GM12891 (cell line): ENCODE measurements around the gene ZFHX3.

Experiments
- DNase-seq: peaks from one replicate; pipeline ENCODE4 v3.0.0; 2011; ENCODE audit warnings: low spot score; ENCODE audit not compliant: insufficient read length
- FAIRE-seq: peaks from 2 replicates; lab custom pipeline; 2011; peaks lifted over from hg19 to GRCh38; lab: Jason Lieb, UNC
- PAX5 ChIP-seq: IDR thresholded peaks from 2 replicates; pipeline ENCODE4 v1.6.1; 2011; ENCODE audit warnings: low read length, moderate library complexity, mild to moderate bottlenecking; ENCODE audit not compliant: insufficient read depth, severe bottlenecking
- POLR2A ChIP-seq: IDR thresholded peaks from 2 replicates; pipeline ENCODE4 v1.6.1; 2011; ENCODE audit warnings: low read depth, low read length, control low read depth
- POLR2AphosphoS5 ChIP-seq: IDR thresholded peaks from 2 replicates; pipeline ENCODE4 v1.6.1; 2011; ENCODE audit warnings: low read depth, low read length, control low read depth
- POU2F2 ChIP-seq: IDR thresholded peaks from 2 replicates; pipeline ENCODE4 v1.6.1; 2011; ENCODE audit warnings: low read depth, mild to moderate bottlenecking, control low read depth, low read length, moderate library complexity
- SPI1 ChIP-seq: IDR thresholded peaks from 2 replicates; pipeline ENCODE4 v1.6.1; 2011; ENCODE audit warnings: low read depth, low read length, control low read depth
- TAF1 ChIP-seq: IDR thresholded peaks from 2 replicates; pipeline ENCODE4 v1.6.1; 2011; ENCODE audit warnings: low read depth, low read length, control low read depth

Gene ZFHX3

GRCh38 chr16:72978212-72978611, 69.7 kb downstream of the ZFHX3 start:
- TF ChIP-seq POLR2AphosphoS5 (no peak), SPI1 (no peak), POU2F2 (no peak), PAX5 (no peak), POLR2A (no peak), TAF1 (no peak)
- DNase-seq (no peak), FAIRE-seq (no peak)

GRCh38 chr16:72977127-72977526, 70.8 kb downstream of the ZFHX3 start:
- 0 out of 2 replicates have a peak, but pooled peaks have one; percentile 26 for TF ChIP-seq SPI1
- no peak for TF ChIP-seq POU2F2
- FAIRE-seq: no peak
- DNase-seq: no peak

DNA sequence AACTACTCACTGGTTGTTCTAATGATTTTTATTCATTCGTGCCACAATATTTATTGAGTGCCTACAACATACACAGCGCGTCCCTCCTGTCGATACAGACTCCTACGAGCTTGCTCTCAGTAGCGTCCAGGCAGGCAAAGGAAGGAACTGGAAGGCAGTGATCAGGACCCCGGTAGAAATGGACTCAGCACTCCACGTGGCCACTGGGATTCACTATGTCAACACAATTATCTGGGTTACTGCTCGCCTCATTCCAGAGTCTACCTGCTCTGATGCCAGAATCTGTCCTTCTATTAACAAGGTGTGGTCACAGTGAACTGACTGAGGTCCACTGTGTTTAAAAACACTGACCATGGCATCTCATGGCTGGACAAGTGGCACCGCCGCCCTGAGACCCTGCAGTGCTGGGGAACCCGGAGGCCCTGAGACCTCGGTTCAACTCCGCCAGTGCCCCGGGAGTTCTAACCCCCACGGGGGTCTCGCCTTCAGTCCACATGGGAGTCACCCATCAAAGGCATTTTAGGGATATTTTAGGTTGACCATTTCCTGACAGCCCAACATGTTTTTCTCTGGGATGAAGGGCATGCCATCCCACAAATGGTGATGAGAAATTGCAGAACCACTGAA, 71.4 kb downstream of the ZFHX3 start:
- FAIRE-seq (no peak), DNase-seq (no peak)
- TF ChIP-seq TAF1 (no peak), POLR2AphosphoS5 (no peak), SPI1 (no peak), POU2F2 (no peak), PAX5 (no peak), POLR2A (no peak)

DNA sequence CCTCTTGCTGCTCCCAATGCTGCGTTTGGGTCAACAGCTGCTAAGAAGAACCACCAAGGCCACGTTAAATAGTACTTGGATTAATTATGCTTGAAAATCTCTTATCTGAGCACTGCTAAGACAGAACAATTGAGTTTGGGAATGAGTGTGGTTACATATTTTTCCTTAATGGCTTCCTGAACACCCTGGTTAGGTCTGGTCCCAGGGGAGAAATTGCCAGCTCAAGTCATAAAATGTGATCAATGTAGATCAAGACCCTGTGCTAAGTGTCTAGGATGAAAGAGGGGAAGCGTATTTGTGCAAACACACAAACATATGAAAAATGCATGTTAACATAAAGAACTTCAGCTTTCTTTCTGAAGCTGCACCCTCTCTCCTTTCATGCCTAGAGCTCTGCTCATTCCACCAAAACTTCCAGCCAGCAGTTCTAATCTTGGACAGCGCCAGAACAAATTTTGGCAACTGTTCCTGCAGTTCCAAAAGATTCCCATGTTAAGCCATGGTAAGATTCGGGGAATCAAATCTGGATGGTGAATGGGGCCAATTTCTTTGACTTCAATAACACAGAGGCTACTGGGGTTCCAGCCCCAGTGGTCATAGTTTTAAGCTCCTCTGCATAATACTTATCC, 72.0 kb downstream of the ZFHX3 start:
- DNase-seq (no peak), FAIRE-seq (no peak)
- TF ChIP-seq PAX5 (no peak), POLR2A (no peak), SPI1 (no peak), POU2F2 (no peak), TAF1 (no peak), POLR2AphosphoS5 (no peak)

DNA sequence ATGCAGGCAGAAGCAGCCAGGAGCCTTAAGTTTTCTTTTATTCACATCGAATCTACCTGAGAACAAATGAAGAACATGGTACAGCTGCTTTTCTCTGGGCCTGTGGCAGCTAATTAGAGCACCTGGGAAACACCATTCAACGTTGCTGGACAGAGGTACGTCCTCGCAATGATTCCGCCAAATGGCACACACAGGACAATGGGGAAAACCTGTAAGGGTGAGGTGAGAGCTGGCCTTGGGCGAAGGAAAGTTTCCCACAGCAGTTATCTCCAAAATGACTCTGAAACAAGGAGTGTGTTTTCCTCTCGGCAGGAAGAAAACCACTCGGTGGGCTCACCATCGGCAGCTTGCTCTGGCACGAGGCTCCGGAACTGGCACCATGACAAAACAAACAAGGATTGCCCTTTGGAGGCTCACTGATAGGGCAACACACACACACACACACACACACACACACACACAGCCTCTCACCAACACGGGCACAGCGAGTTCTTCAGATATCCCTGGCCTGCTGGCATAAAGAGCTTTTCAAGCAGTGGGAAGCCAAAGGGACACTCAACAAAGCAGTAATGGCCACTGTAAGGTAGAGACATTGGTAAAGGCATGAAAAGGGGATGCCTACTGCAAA, 73.7 kb downstream of the ZFHX3 start:
- DNase-seq (no peak), FAIRE-seq (no peak)
- TF ChIP-seq POLR2AphosphoS5 (no peak), SPI1 (no peak), TAF1 (no peak), POLR2A (no peak), PAX5 (no peak)

GRCh38 chr16:72972878-72973571, 74.9 kb downstream of the ZFHX3 start:
- no peak for DNase-seq
- no peak for FAIRE-seq
- TF ChIP-seq POLR2AphosphoS5 (no peak), TAF1 (no peak), PAX5 (no peak), POLR2A (no peak), SPI1 (no peak), POU2F2 (no peak)

DNA sequence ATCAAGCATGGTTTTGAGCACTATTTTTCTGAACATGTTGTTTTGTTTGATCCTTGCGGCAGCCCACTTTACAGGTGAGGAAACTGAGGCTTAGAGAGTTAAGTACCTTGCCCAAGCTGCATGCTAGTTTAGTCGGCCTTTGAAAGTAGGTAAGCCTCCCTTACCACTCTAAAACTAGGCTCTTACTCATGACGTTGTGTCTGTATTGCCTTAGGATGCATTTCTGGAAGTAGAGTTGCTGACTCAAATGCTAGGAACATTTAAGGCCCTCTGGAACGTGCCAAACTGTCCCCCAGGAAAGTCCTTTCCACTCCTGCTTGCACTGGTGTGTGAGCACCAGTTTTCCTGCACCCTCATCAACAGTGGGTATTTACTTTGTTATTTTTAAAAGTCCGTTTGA, 76.6 kb downstream of the ZFHX3 start:
- TF ChIP-seq SPI1 (no peak), PAX5 (no peak), TAF1 (no peak), POLR2AphosphoS5 (no peak), POLR2A (no peak)
- FAIRE-seq (no peak), DNase-seq (no peak)

DNA sequence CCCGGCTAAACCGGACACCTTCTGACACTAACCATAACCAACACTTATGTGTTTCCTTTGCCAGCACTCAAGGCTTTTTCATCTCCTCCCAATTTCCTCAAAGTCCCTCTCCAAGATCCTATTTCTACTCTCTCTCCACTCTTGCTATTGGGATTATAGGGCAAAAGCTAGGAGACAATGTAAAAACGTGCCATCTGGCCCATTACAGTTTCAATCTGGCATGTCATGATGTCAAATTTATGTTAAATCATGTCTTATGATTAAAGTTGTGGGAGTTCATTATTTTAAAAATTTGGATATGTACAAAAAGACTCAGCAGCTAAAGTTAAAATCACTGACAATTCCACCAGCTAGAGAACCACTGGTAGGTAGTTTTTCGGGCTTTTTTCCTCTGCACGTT, 77.3 kb downstream of the ZFHX3 start:
- no peak for DNase-seq
- TF ChIP-seq POLR2AphosphoS5: no peak
- TF ChIP-seq TAF1: no peak
- no peak for TF ChIP-seq PAX5
- TF ChIP-seq SPI1: no peak
- no peak for TF ChIP-seq POLR2A
- TF ChIP-seq POU2F2: no peak
- FAIRE-seq: no peak

GRCh38 chr16:72969812-72970211, 78.1 kb downstream of the ZFHX3 start:
- TF ChIP-seq PAX5: no peak
- TF ChIP-seq SPI1: no peak
- TF ChIP-seq POU2F2: no peak
- TF ChIP-seq TAF1: no peak
- no peak for TF ChIP-seq POLR2AphosphoS5
- TF ChIP-seq POLR2A: no peak
- FAIRE-seq (no peak), DNase-seq (no peak)

DNA sequence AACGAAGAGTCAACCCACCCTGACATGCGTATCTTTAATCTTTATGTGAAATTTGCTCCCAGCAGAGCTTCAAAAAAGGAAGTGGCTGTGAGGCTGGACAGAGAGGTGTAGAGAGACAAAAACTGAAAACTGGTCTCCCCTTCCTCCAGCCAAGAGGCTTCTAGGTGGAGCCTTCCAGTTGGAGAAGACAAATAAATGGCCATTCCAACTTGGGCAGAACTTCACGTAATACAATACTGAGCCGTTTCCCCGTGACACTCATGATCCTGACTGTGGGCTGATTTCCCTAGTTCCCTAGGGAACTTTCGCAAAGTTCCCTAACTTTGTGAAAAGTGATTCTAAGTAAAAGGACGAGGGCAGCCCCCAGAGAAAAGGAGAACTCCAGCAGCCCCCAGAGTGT, 78.8 kb downstream of the ZFHX3 start:
- TF ChIP-seq POLR2AphosphoS5 (no peak), PAX5 (no peak), TAF1 (no peak), POLR2A (no peak), POU2F2 (no peak), SPI1 (no peak)
- FAIRE-seq (no peak), DNase-seq (no peak)
